ENCODE measurements around the gene EML1.

- TF ChIP-seq BHLHE40 (IDR thresholded peaks at IDR 0.05; ENCODE audit: borderline replicate concordance) (no peak), SUZ12 (IDR thresholded peaks at IDR 0.05) (no peak), SP1 (IDR thresholded peaks at IDR 0.05) (no peak), TARDBP (IDR thresholded peaks at IDR 0.05) (no peak), HDGF (IDR thresholded peaks at IDR 0.05; ENCODE audit: borderline replicate concordance) (no peak), NFRKB (IDR thresholded peaks at IDR 0.05) (no peak)
Measured at GRCh38 chr14:99936738-99937474, 143.7 kb downstream of the EML1 start.

All from HEK293T (cell line).